Measurements from ENCODE around the gene LRRK1. TPM values are rescaled to one million over a fixed set of nuclear protein-coding genes. Genes with fewer than 3 reads are reported as not detected.
A peak's percentile ranks its signal among the peaks of the same experiment; 100 is the strongest.

Gene LRRK1
- total and polyA plus RNA-seq, 2 of the 13 experiments (the other 11 are each of a cell fraction or from before 2014, with no cell fraction given), result 0.13 to 1.2 TPM

DNA sequence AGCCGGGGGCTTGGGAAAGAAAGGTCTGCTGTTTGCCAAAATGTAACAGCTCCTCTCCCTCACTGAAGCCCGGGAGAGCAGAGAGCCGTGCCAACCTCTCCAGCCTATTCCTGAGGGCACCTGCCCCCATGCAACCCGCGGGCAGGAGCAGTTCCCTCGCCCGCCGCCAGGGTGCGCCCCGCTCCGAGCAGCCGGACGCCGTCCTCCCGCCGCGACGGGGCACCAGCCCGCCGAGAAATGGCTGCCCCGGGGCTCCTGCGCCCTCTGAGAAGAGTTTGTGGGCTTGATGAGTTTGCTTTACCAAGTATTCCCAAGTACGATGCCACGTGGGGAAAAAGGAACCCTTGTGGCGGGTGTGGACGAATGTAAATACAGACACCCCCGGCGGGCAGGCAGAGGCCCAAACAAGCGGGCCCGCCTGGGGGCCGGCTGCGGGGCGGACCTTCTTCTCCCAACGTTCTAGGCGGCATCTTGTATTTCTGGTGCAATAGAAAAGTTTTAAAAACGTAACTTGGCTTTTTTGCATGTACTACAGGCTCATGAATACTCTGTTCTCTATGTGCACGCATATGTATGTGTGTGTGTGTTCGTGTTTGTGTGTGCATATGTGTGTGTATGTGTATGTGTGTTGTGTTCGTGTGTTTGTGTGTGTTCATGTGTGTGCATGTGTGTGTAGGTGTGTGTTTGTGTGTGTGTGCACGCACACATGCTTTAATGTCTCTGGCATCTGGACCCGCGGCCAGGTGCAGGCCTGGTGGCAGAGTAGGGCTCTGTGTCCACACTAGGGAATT, 169.8 kb downstream of the LRRK1 start (continued):
- TF ChIP-seq ZC3H13 (CRISPR knock-in tag; IDR thresholded peaks at IDR 0.05), result no peak
- no peak for TF ChIP-seq ZNF546 (CRISPR knock-in tag; conservative IDR thresholded peaks at IDR 0.05)
- no peak for TF ChIP-seq JUNB (CRISPR knock-in tag; IDR thresholded peaks at IDR 0.05; ENCODE audit: borderline replicate concordance)
- TF ChIP-seq, protein P1, sequence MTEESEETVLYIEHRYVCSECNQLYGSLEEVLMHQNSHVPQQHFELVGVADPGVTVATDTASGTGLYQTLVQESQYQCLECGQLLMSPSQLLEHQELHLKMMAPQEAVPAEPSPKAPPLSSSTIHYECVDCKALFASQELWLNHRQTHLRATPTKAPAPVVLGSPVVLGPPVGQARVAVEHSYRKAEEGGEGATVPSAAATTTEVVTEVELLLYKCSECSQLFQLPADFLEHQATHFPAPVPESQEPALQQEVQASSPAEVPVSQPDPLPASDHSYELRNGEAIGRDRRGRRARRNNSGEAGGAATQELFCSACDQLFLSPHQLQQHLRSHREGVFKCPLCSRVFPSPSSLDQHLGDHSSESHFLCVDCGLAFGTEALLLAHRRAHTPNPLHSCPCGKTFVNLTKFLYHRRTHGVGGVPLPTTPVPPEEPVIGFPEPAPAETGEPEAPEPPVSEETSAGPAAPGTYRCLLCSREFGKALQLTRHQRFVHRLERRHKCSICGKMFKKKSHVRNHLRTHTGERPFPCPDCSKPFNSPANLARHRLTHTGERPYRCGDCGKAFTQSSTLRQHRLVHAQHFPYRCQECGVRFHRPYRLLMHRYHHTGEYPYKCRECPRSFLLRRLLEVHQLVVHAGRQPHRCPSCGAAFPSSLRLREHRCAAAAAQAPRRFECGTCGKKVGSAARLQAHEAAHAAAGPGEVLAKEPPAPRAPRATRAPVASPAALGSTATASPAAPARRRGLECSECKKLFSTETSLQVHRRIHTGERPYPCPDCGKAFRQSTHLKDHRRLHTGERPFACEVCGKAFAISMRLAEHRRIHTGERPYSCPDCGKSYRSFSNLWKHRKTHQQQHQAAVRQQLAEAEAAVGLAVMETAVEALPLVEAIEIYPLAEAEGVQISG (CRISPR knock-in tag; IDR thresholded peaks at IDR 0.05), result peak; percentile 69
- TF ChIP-seq NR3C1 (CRISPR knock-in tag; IDR thresholded peaks at IDR 0.05), result no peak
- TF ChIP-seq POLR2AphosphoS2 (IDR thresholded peaks at IDR 0.05; ENCODE audit: low read depth, low read length), result no peak
- no peak for TF ChIP-seq GZF1 (CRISPR knock-in tag; IDR thresholded peaks at IDR 0.05)
- no peak for TF ChIP-seq NFKBIZ (CRISPR knock-in tag; IDR thresholded peaks at IDR 0.05)
- no peak for TF ChIP-seq ZNF605 (CRISPR knock-in tag; IDR thresholded peaks at IDR 0.05)
- TF ChIP-seq, protein P2, sequence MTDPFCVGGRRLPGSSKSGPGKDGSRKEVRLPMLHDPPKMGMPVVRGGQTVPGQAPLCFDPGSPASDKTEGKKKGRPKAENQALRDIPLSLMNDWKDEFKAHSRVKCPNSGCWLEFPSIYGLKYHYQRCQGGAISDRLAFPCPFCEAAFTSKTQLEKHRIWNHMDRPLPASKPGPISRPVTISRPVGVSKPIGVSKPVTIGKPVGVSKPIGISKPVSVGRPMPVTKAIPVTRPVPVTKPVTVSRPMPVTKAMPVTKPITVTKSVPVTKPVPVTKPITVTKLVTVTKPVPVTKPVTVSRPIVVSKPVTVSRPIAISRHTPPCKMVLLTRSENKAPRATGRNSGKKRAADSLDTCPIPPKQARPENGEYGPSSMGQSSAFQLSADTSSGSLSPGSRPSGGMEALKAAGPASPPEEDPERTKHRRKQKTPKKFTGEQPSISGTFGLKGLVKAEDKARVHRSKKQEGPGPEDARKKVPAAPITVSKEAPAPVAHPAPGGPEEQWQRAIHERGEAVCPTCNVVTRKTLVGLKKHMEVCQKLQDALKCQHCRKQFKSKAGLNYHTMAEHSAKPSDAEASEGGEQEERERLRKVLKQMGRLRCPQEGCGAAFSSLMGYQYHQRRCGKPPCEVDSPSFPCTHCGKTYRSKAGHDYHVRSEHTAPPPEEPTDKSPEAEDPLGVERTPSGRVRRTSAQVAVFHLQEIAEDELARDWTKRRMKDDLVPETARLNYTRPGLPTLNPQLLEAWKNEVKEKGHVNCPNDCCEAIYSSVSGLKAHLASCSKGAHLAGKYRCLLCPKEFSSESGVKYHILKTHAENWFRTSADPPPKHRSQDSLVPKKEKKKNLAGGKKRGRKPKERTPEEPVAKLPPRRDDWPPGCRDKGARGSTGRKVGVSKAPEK (CRISPR knock-in tag; IDR thresholded peaks at IDR 0.05; ENCODE audit: borderline replicate concordance), result no peak
- TF ChIP-seq, protein P3, sequence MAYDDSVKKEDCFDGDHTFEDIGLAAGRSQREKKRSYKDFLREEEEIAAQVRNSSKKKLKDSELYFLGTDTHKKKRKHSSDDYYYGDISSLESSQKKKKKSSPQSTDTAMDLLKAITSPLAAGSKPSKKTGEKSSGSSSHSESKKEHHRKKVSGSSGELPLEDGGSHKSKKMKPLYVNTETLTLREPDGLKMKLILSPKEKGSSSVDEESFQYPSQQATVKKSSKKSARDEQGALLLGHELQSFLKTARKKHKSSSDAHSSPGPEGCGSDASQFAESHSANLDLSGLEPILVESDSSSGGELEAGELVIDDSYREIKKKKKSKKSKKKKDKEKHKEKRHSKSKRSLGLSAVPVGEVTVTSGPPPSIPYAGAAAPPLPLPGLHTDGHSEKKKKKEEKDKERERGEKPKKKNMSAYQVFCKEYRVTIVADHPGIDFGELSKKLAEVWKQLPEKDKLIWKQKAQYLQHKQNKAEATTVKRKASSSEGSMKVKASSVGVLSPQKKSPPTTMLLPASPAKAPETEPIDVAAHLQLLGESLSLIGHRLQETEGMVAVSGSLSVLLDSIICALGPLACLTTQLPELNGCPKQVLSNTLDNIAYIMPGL (CRISPR knock-in tag; IDR thresholded peaks at IDR 0.05; ENCODE audit: borderline replicate concordance in 1 of 2, low read depth in 1 of 2), result peak; percentile 91 to 95
- TF ChIP-seq, protein P4, sequence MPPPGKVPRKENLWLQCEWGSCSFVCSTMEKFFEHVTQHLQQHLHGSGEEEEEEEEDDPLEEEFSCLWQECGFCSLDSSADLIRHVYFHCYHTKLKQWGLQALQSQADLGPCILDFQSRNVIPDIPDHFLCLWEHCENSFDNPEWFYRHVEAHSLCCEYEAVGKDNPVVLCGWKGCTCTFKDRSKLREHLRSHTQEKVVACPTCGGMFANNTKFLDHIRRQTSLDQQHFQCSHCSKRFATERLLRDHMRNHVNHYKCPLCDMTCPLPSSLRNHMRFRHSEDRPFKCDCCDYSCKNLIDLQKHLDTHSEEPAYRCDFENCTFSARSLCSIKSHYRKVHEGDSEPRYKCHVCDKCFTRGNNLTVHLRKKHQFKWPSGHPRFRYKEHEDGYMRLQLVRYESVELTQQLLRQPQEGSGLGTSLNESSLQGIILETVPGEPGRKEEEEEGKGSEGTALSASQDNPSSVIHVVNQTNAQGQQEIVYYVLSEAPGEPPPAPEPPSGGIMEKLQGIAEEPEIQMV (CRISPR knock-in tag; IDR thresholded peaks at IDR 0.05; ENCODE audit: low read depth), result no peak
- TF ChIP-seq MEIS1 (CRISPR knock-in tag; IDR thresholded peaks at IDR 0.05; ENCODE audit: borderline replicate concordance), result no peak
- no peak for TF ChIP-seq NONO (IDR thresholded peaks at IDR 0.05)
- TF ChIP-seq NONO (CRISPR knock-in tag; conservative IDR thresholded peaks at IDR 0.05), result 0 out of 2 replicates have a peak, but pooled peaks have one; percentile 33
- TF ChIP-seq ELF4 (CRISPR knock-in tag; IDR thresholded peaks at IDR 0.05; ENCODE audit: borderline replicate concordance), result no peak
- TF ChIP-seq MYNN (CRISPR knock-in tag; IDR thresholded peaks at IDR 0.05; ENCODE audit: low read depth), result no peak
- TF ChIP-seq SP2 (CRISPR knock-in tag; IDR thresholded peaks at IDR 0.05), result no peak
- no peak for TF ChIP-seq KLF13 (CRISPR knock-in tag; IDR thresholded peaks at IDR 0.05)
